GM12878 (cell line): ENCODE results near the gene SPATS2L. TPM values are rescaled to one million over a fixed set of nuclear protein-coding genes. Genes with fewer than 3 reads are reported as not detected.

ENCODE experiments used
- ATAC-seq: fragments of 200-7000 bp; cut with Tn5 transposase; 3 replicates; pipeline ENCODE4 v1.9.1; 2020; ENCODE audit warnings: mild to moderate bottlenecking, moderate library complexity
- BruUV-seq: library from RNA; stranded (reverse); fragments of 400-500 nt; replicated peaks from 2 replicates; lab custom pipeline; 2021; lab: Mats Ljungman, UMichigan
- CTCF ChIA-PET: fragments of 300-600 bp; sonication (Branson Sonifier 250); formaldehyde crosslinking; extraction: SDS; loops from one replicate; lab custom pipeline; 2021; ENCODE audit warnings: inconsistent platforms; lab: Yijun Ruan, JAX
- POLR2A ChIA-PET: fragments of 350-600 bp; formaldehyde crosslinking; extraction: SDS; loops from one replicate; lab custom pipeline; 2021; ENCODE audit warnings: inconsistent platforms; lab: Charles Lee
- RAD21 ChIA-PET: fragments of 300-600 bp; sonication (Branson Sonifier 250); formaldehyde crosslinking; loops from one replicate; lab custom pipeline; 2023; ENCODE audit warnings: antibody characterized with exemption; ENCODE audit not compliant: unreplicated experiment; lab: Charles Lee
- SMC1A ChIA-PET: fragments of 300-600 bp; sonication (Branson Sonifier 250); formaldehyde crosslinking; loops from one replicate; lab custom pipeline; 2023; ENCODE audit not compliant: unreplicated experiment, uncharacterized antibody; lab: Charles Lee
- DNase-seq: peaks from one replicate; pipeline ENCODE4 v3.0.0-alpha.2; 2011; ENCODE audit warnings: low read depth, low spot score
- FAIRE-seq: peaks from 3 replicates; lab custom pipeline; 2011; peaks lifted over from hg19 to GRCh38; lab: Jason Lieb, UNC
- H2AFZ ChIP-seq: 2 replicates; pipeline ENCODE4 v1.6.0; 2011; ENCODE audit warnings: low read depth, low read length, control low read depth; ENCODE audit not compliant: control insufficient read depth
- H3K27ac ChIP-seq: 2 replicates; pipeline ENCODE4 v1.5.1; 2011; ENCODE audit warnings: control low read depth; ENCODE audit not compliant: control insufficient read depth, insufficient read depth
- H3K27me3 ChIP-seq, 2 experiments: replicated peaks in 1 of 2; 2 replicates each; pipeline versions ENCODE4 v1.6.0 to v1.6.1; 2011; ENCODE audit warnings: low read length in 1 of 2; ENCODE audit not compliant: control insufficient read depth in 2 of 2, insufficient read depth in 2 of 2
- H3K36me3 ChIP-seq, 2 experiments: 2 replicates each; pipeline ENCODE4 v1.5.1; 2011; ENCODE audit warnings: low read length in 1 of 2; ENCODE audit not compliant: control insufficient read depth in 2 of 2, insufficient read depth in 2 of 2
- H3K4me1 ChIP-seq: 2 replicates; pipeline ENCODE4 v1.6.1; 2011; ENCODE audit warnings: mild to moderate bottlenecking, low read length, moderate library complexity, mixed read lengths; ENCODE audit not compliant: control insufficient read depth, insufficient read depth
- H3K4me2 ChIP-seq: 2 replicates; pipeline ENCODE4 v1.6.0; 2011; ENCODE audit warnings: control low read depth; ENCODE audit not compliant: control insufficient read depth, insufficient read depth
- H3K4me3 ChIP-seq: fragments of 200-600 bp; sonication (generic); 2 replicates; pipeline ENCODE4 v1.5.1; 2016
- H3K79me2 ChIP-seq: 2 replicates; pipeline ENCODE4 v1.6.0; 2011; ENCODE audit warnings: low read length; ENCODE audit not compliant: control insufficient read depth, insufficient read depth
- H3K9ac ChIP-seq: 2 replicates; pipeline ENCODE4 v1.8.0; 2011; ENCODE audit warnings: low read length, control low read depth, mixed read lengths; ENCODE audit not compliant: control insufficient read depth, insufficient read depth
- H3K9me3 ChIP-seq: replicated peaks from 3 replicates; pipeline ENCODE4 v1.5.1; 2011; ENCODE audit warnings: mild to moderate bottlenecking, low read length; ENCODE audit not compliant: control insufficient read depth, insufficient read depth
- H4K20me1 ChIP-seq: 2 replicates; pipeline ENCODE4 v1.6.0; 2011; ENCODE audit not compliant: control insufficient read depth, insufficient read depth
- ATF3 ChIP-seq: IDR thresholded peaks from 2 replicates; pipeline ENCODE4 v1.6.1; 2011; ENCODE audit warnings: low read depth, mild to moderate bottlenecking, low read length, moderate library complexity, borderline replicate concordance; ENCODE audit errors: extremely low read depth
- BCLAF1 ChIP-seq: fragments of 450-650 bp; IDR thresholded peaks from 2 replicates; pipeline ENCODE4 v1.6.1; 2017; ENCODE audit warnings: antibody characterized with exemption, mild to moderate bottlenecking, moderate library complexity
- CBX3 ChIP-seq: fragments of 200-600 bp; sonication (generic); IDR thresholded peaks from 2 replicates; pipeline ENCODE4 v1.6.1; 2016; ENCODE audit warnings: low read depth, borderline replicate concordance
- CREB1 ChIP-seq: IDR thresholded peaks from 2 replicates; pipeline ENCODE4 v1.6.1; 2012; ENCODE audit warnings: low read depth, mild to moderate bottlenecking, inconsistent platforms
- ELK1 ChIP-seq: IDR thresholded peaks from 2 replicates; pipeline ENCODE4 v1.6.1; 2012; ENCODE audit warnings: low read depth, low read length, improper control_type of control experiment
- IRF4 ChIP-seq: IDR thresholded peaks from 2 replicates; pipeline ENCODE4 v1.6.1; 2011; ENCODE audit warnings: low read depth, low read length
- MEF2B ChIP-seq: fragments of 450-650 bp; IDR thresholded peaks from 2 replicates; pipeline ENCODE4 v1.6.1; 2018; ENCODE audit warnings: mild to moderate bottlenecking, moderate library complexity; ENCODE audit not compliant: partially characterized antibody, poor library complexity, severe bottlenecking
- MTA3 ChIP-seq: IDR thresholded peaks from 2 replicates; pipeline ENCODE4 v1.6.1; 2012; ENCODE audit warnings: low read length, inconsistent platforms, borderline replicate concordance
- MYC ChIP-seq: IDR thresholded peaks from 2 replicates; pipeline ENCODE4 v1.6.1; 2011; ENCODE audit warnings: mild to moderate bottlenecking, low read length, moderate library complexity, inconsistent platforms; ENCODE audit not compliant: insufficient read depth, insufficient replicate concordance, insufficient read length, severe bottlenecking
- PML ChIP-seq: IDR thresholded peaks from 2 replicates; pipeline ENCODE4 v1.6.1; 2012; ENCODE audit warnings: low read length, inconsistent platforms
- POLR2AphosphoS5 ChIP-seq: IDR thresholded peaks from 2 replicates; pipeline ENCODE4 v1.6.1; 2011; ENCODE audit warnings: mild to moderate bottlenecking, low read length, inconsistent platforms
- SMC3 ChIP-seq: IDR thresholded peaks from 2 replicates; pipeline ENCODE4 v1.6.1; 2011; ENCODE audit warnings: low read length, improper control_type of control experiment, borderline replicate concordance
- STAT3 ChIP-seq: IDR thresholded peaks from 2 replicates; pipeline ENCODE4 v1.6.1; 2011; ENCODE audit warnings: low read depth, low read length, improper control_type of control experiment
- ZBTB11 ChIP-seq: fragments of 450-650 bp; formaldehyde crosslinking; IDR thresholded peaks from 2 replicates; pipeline ENCODE4 v1.5.0; 2022; ENCODE audit warnings: mild to moderate bottlenecking, missing genetic modification characterization
- WGBS: methylation state at CpG from one replicate; pipeline ENCODE4 v1.1.6; 2016; ENCODE audit warnings: low lambda C conversion rate; ENCODE audit not compliant: insufficient replicate concordance, insufficient coverage; ENCODE audit errors: missing lambda C conversion rate; 5-methylcytosine and 5-hydroxymethylcytosine counted together
- in situ Hi-C: fragments of 300-500 bp; cut with MboI; formaldehyde crosslinking; loops from 9 replicates; pipeline ENCODE4 v1.14.3; 2018; ENCODE audit warnings: mixed read lengths
- intact Hi-C: fragments of 100-400 bp; cut with micrococcal nuclease; formaldehyde crosslinking; loops from one replicate; pipeline ENCODE4 v1.14.2; 2022; ENCODE audit not compliant: unreplicated experiment
- polyA plus RNA-seq, 11 experiments: library from polyadenylated mRNA; depleted of rRNA in 4 of 11; unstranded in 6 of 11; stranded (reverse) in 5 of 11; fragments of >200 nt; fragmentation: Nextera tagmentation in 4 of 11; fragmentation: Illumina TruSeq in 1 of 11; extraction: Ambion mirVana in 4 of 11; extraction: Trizol in 1 of 11; gene quantifications; 1 replicate in 1 of 11; 2 replicates in 10 of 11; pipeline versions ENCODE4 v1.2.1 to v1.2.3, GENCODE V29; 2011 to 2016; ENCODE audit warnings: inconsistent platforms in 2 of 11, missing spikeins in 2 of 11, low read depth in 1 of 11
- total RNA-seq, 4 experiments: library from RNA; depleted of rRNA in 3 of 4; stranded (reverse); fragments of >200 nt in 3 of 4; fragmentation: Illumina TruSeq in 1 of 4; extraction: Trizol in 1 of 4; gene quantifications; 2 replicates each; pipeline versions ENCODE4 v1.2.1 to v1.2.3, GENCODE V29; 2013 to 2021

Gene SPATS2L
- total and polyA plus RNA-seq, 10 of the 15 experiments (the other 5 are each of a cell fraction or from before 2014, with no cell fraction given): 5.2 to 30.0 (median 20.1) TPM

- no peak for TF ChIP-seq ZBTB11 (CRISPR knock-in tag)
- TF ChIP-seq, all 136 proteins: peak for 1
Observed at GRCh38 chr2:200484934-200485333, 178.4 kb downstream of the SPATS2L start (continued).

GRCh38 chr2:200486529-200486928 is 180.0 kb downstream of the SPATS2L start:
- H3K27me3 ChIP-seq: no peaks in the 10 kb centered on the region
- no peak overlapping the region for H2AFZ ChIP-seq
- H3K36me3 ChIP-seq: peaks cover 0 to 5% of the 10 kb centered on the region in 2 experiments; a peak in 3 of 4 replicates
- ChIA-PET RAD21 (interaction anchor here (1.5 to 1.6 kb wide), 3 partner anchors 20 to 506 kb away, joined by 3 to 5 read pairs (median 5); partner anchors contain the start of gene KCTD18), POLR2A (interaction anchor here (0.7 to 1.2 kb wide), 2 partner anchors 16 to 21 kb away, joined by 3 to 5 read pairs; no protein-coding TSS in a partner anchor), SMC1A (interaction anchor here (0.9 to 6.9 kb wide), 12 partner anchors 11 to 542 kb away, joined by 3 to 89 read pairs (median 4); no protein-coding TSS in a partner anchor), CTCF (interaction anchor here (0.6 to 10.3 kb wide), 13 partner anchors 7 to 560 kb away, joined by 3 to 147 read pairs (median 14); no protein-coding TSS in a partner anchor)
- intact Hi-C loops (no loop called here), in situ Hi-C loops (loop anchor here (10.0 kb wide), 1 partner anchor 218 kb away; no protein-coding TSS in a partner anchor)
- no TSS peak for BruUV-seq
- H3K4me2 ChIP-seq: no peak overlapping the region
- no peaks in the 10 kb centered on the region for H3K79me2 ChIP-seq
- H3K4me1 ChIP-seq: no peaks in the 10 kb centered on the region
- no peak overlapping the region for H3K27ac ChIP-seq
- no peak for FAIRE-seq
- WGBS: 72% methylated on average over 2 of the region's 2 CpGs
- ATAC-seq: no peak
- H3K4me3 ChIP-seq: no peak overlapping the region
- no peaks in the 10 kb centered on the region; the same call in 1 of the 3 replicates for H3K9me3 ChIP-seq
- no peaks in the 10 kb centered on the region for H4K20me1 ChIP-seq
- no peak overlapping the region for H3K9ac ChIP-seq
- DNase-seq: no peak
- TF ChIP-seq MTA3 (no peak), CBX3 (no peak), POLR2AphosphoS5 (no peak), ATF3 (no peak), ELK1 (no peak), STAT3 (no peak), MYC (no peak), SMC3 (no peak), MEF2B (no peak), CREB1 (no peak), IRF4 (no peak), PML (no peak), BCLAF1 (no peak)
